Mesothelial cell of epicardium (in vitro differentiated cells): ENCODE data around the gene STAMBPL1. TPM values are rescaled to one million over a fixed set of nuclear protein-coding genes. Genes with fewer than 3 reads are reported as not detected.

Experiments
- DNase-seq, 2 experiments: peaks; one replicate each; pipeline ENCODE4 v3.0.0; 2021; ENCODE audit warnings: low spot score in 2 of 2; ENCODE audit not compliant: unreplicated experiment in 2 of 2
- H3K27ac Mint-ChIP-seq: 2 replicates; pipeline ENCODE4 v1.8.0; 2021; ENCODE audit warnings: mixed read lengths
- H3K27me3 Mint-ChIP-seq: 2 replicates; pipeline ENCODE4 v1.8.0; 2021; ENCODE audit warnings: low read depth, mixed read lengths
- H3K36me3 Mint-ChIP-seq: 2 replicates; pipeline ENCODE4 v1.8.0; 2021; ENCODE audit warnings: mixed read lengths
- H3K4me1 Mint-ChIP-seq: 2 replicates; pipeline ENCODE4 v1.8.0; 2021; ENCODE audit warnings: mixed read lengths
- H3K4me3 Mint-ChIP-seq: 2 replicates; pipeline ENCODE4 v1.8.0; 2021; ENCODE audit warnings: mild to moderate bottlenecking, moderate library complexity, mixed read lengths
- H3K9me3 Mint-ChIP-seq: 2 replicates; pipeline ENCODE4 v1.8.0; 2021; ENCODE audit warnings: mixed read lengths
- CTCF ChIP-seq: fragments of 200-600 bp; sonication (generic); IDR thresholded peaks from one replicate; pipeline ENCODE4 v1.5.0; 2021; ENCODE audit warnings: antibody characterized with exemption; ENCODE audit not compliant: unreplicated experiment
- total RNA-seq: library from RNA; stranded (reverse); gene quantifications from 3 replicates; pipeline ENCODE4 v1.2.1, GENCODE V29; 2021

Gene STAMBPL1
- total RNA-seq, 1 donor from 2014 or later, result 3.6 TPM

GRCh38 chr10:88932539-88933256 is 52.7 kb downstream of the STAMBPL1 start:
- Mint-ChIP-seq H3K9me3 (no peaks in the 10 kb centered on the region), H3K27me3 (no peaks in the 10 kb centered on the region), H3K4me1 (peaks cover 16% of the 10 kb centered on the region), H3K27ac (peak overlapping the region; percentile 76), H3K4me3 (no peak overlapping the region), H3K36me3 (no peaks in the 10 kb centered on the region)
- DNase-seq, result peak; percentile 42 to 57
- TF ChIP-seq CTCF, result peak; percentile 91

GRCh38 chr10:88933564-88933963 is 53.5 kb downstream of the STAMBPL1 start:
- no peak for TF ChIP-seq CTCF
- Mint-ChIP-seq H3K27me3 (no peaks in the 10 kb centered on the region), H3K9me3 (no peaks in the 10 kb centered on the region), H3K27ac (no peak overlapping the region), H3K36me3 (no peaks in the 10 kb centered on the region), H3K4me3 (no peak overlapping the region), H3K4me1 (peaks cover 14% of the 10 kb centered on the region)
- no peak for DNase-seq

- Mint-ChIP-seq H3K4me1 (peaks cover 14% of the 10 kb centered on the region), H3K27me3 (no peaks in the 10 kb centered on the region), H3K36me3 (no peaks in the 10 kb centered on the region), H3K4me3 (no peak overlapping the region), H3K9me3 (no peaks in the 10 kb centered on the region), H3K27ac (peak overlapping the region; percentile 29)
- TF ChIP-seq CTCF, result peak; percentile 76
- peak in 1 of 2 experiments; percentile 71 for DNase-seq
Measured at GRCh38 chr10:88934900-88935672, 55.0 kb downstream of the STAMBPL1 start.

GRCh38 chr10:88936656-88937055 is 56.6 kb downstream of the STAMBPL1 start:
- Mint-ChIP-seq H3K36me3 (peaks cover 2% of the 10 kb centered on the region), H3K9me3 (no peaks in the 10 kb centered on the region), H3K4me1 (peaks cover 10% of the 10 kb centered on the region), H3K4me3 (no peak overlapping the region), H3K27me3 (no peaks in the 10 kb centered on the region), H3K27ac (no peak overlapping the region)
- DNase-seq, result no peak
- no peak for TF ChIP-seq CTCF

GRCh38 chr10:88938039-88938438 is 58.0 kb downstream of the STAMBPL1 start:
- no peak for TF ChIP-seq CTCF
- Mint-ChIP-seq H3K27me3 (no peaks in the 10 kb centered on the region), H3K4me3 (no peak overlapping the region), H3K4me1 (peaks cover 4% of the 10 kb centered on the region), H3K9me3 (no peaks in the 10 kb centered on the region), H3K27ac (no peak overlapping the region), H3K36me3 (peaks cover 2% of the 10 kb centered on the region)
- DNase-seq, result no peak
